ENCODE results near the gene KDM4C.

Gene KDM4C

DNA sequence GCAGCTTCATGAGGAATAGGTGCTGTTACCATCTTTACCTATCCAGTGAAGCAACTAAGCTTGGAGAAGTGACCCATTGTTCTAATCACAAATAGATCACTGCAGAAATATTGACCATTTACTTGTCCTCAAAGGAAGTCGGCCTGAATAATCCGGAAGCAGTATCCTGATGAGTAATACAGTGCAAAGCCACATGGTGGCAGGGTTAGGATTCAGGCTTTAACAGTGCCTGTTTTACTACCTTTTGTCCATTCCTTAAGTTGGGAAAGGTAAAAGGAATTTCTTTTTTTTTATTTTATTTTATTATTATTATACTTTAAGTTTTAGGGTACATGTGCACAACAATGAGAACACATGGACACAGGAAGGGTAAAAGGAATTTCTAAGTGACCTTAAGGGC is 336.3 kb downstream of the KDM4C start:
- no peak overlapping the region for H3K9ac ChIP-seq
- no peaks in the 10 kb centered on the region for H3K36me3 ChIP-seq (ENCODE audit: insufficient read depth)
- no peak overlapping the region for H3K27ac ChIP-seq
- H3K27me3 ChIP-seq (ENCODE audit: insufficient read depth, low read depth) = no peaks in the 10 kb centered on the region
- no peak overlapping the region for H3K4me2 ChIP-seq
- H3K79me2 ChIP-seq (ENCODE audit: insufficient read depth, low read depth) = no peaks in the 10 kb centered on the region
- TF ChIP-seq, protein P1, sequence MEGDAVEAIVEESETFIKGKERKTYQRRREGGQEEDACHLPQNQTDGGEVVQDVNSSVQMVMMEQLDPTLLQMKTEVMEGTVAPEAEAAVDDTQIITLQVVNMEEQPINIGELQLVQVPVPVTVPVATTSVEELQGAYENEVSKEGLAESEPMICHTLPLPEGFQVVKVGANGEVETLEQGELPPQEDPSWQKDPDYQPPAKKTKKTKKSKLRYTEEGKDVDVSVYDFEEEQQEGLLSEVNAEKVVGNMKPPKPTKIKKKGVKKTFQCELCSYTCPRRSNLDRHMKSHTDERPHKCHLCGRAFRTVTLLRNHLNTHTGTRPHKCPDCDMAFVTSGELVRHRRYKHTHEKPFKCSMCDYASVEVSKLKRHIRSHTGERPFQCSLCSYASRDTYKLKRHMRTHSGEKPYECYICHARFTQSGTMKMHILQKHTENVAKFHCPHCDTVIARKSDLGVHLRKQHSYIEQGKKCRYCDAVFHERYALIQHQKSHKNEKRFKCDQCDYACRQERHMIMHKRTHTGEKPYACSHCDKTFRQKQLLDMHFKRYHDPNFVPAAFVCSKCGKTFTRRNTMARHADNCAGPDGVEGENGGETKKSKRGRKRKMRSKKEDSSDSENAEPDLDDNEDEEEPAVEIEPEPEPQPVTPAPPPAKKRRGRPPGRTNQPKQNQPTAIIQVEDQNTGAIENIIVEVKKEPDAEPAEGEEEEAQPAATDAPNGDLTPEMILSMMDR (conservative IDR thresholded peaks at IDR 0.05; ENCODE audit: low read depth, low read length) = no peak
- H4K20me1 ChIP-seq (ENCODE audit: insufficient read depth) = no peaks in the 10 kb centered on the region
- no peaks in the 10 kb centered on the region for H3K4me1 ChIP-seq (ENCODE audit: low read depth, poor library complexity, severe bottlenecking)
- no peak overlapping the region for H3K4me3 ChIP-seq (IDR thresholded peaks at IDR 0.05; ENCODE audit: insufficient read depth, low read depth, low read length)
- no peak overlapping the region for H2AFZ ChIP-seq (ENCODE audit: low read depth)

GRCh38 chr9:7094576-7094975 is 336.8 kb downstream of the KDM4C start:
- no peak overlapping the region for H3K27ac ChIP-seq
- no peaks in the 10 kb centered on the region for H3K27me3 ChIP-seq (ENCODE audit: insufficient read depth, low read depth)
- no peak overlapping the region for H3K4me3 ChIP-seq (IDR thresholded peaks at IDR 0.05; ENCODE audit: insufficient read depth, low read depth, low read length)
- no peaks in the 10 kb centered on the region for H4K20me1 ChIP-seq (ENCODE audit: insufficient read depth)
- H3K4me2 ChIP-seq = no peak overlapping the region
- H3K79me2 ChIP-seq (ENCODE audit: insufficient read depth, low read depth) = no peaks in the 10 kb centered on the region
- no peaks in the 10 kb centered on the region for H3K4me1 ChIP-seq (ENCODE audit: low read depth, poor library complexity, severe bottlenecking)
- H2AFZ ChIP-seq (ENCODE audit: low read depth) = no peak overlapping the region
- H3K9ac ChIP-seq = no peak overlapping the region
- no peaks in the 10 kb centered on the region for H3K36me3 ChIP-seq (ENCODE audit: insufficient read depth)
- TF ChIP-seq, protein P1 (conservative IDR thresholded peaks at IDR 0.05; ENCODE audit: low read depth, low read length) = no peak

GRCh38 chr9:7095058-7095457 is 337.3 kb downstream of the KDM4C start:
- Histone ChIP-seq H3K27ac (no peak overlapping the region), H3K36me3 (ENCODE audit: insufficient read depth) (no peaks in the 10 kb centered on the region), H4K20me1 (ENCODE audit: insufficient read depth) (no peaks in the 10 kb centered on the region), H3K4me3 (IDR thresholded peaks at IDR 0.05; ENCODE audit: insufficient read depth, low read depth, low read length) (no peak overlapping the region), H3K9ac (no peak overlapping the region), H3K79me2 (ENCODE audit: insufficient read depth, low read depth) (no peaks in the 10 kb centered on the region), H3K4me2 (no peak overlapping the region), H3K4me1 (ENCODE audit: low read depth, poor library complexity, severe bottlenecking) (no peaks in the 10 kb centered on the region), H2AFZ (ENCODE audit: low read depth) (no peak overlapping the region), H3K27me3 (ENCODE audit: insufficient read depth, low read depth) (no peaks in the 10 kb centered on the region)
- TF ChIP-seq, protein P1 (conservative IDR thresholded peaks at IDR 0.05; ENCODE audit: low read depth, low read length) = no peak

GRCh38 chr9:7097040-7097715 is 339.4 kb downstream of the KDM4C start:
- no peaks in the 10 kb centered on the region for H3K36me3 ChIP-seq (ENCODE audit: insufficient read depth)
- H2AFZ ChIP-seq (ENCODE audit: low read depth) = no peak overlapping the region
- H3K4me3 ChIP-seq (IDR thresholded peaks at IDR 0.05; ENCODE audit: insufficient read depth, low read depth, low read length) = no peak overlapping the region
- H3K27ac ChIP-seq = no peak overlapping the region
- no peaks in the 10 kb centered on the region for H3K27me3 ChIP-seq (ENCODE audit: insufficient read depth, low read depth)
- no peak overlapping the region for H3K4me2 ChIP-seq
- no peaks in the 10 kb centered on the region for H3K79me2 ChIP-seq (ENCODE audit: insufficient read depth, low read depth)
- no peaks in the 10 kb centered on the region for H4K20me1 ChIP-seq (ENCODE audit: insufficient read depth)
- H3K9ac ChIP-seq = no peak overlapping the region
- TF ChIP-seq, protein P1 (conservative IDR thresholded peaks at IDR 0.05; ENCODE audit: low read depth, low read length) = no peak
- H3K4me1 ChIP-seq (ENCODE audit: low read depth, poor library complexity, severe bottlenecking) = no peaks in the 10 kb centered on the region

Data from KMS-11 (cell line).